HCT116 (cell line): ENCODE measurements around the gene SERINC5. TPM values are rescaled to one million over a fixed set of nuclear protein-coding genes. Genes with fewer than 3 reads are reported as not detected.

Experiments
- ATAC-seq: fragments of 200-7000 bp; cut with Tn5 transposase; 2 replicates; pipeline ENCODE4 v1.9.1; 2020; ENCODE audit warnings: mild to moderate bottlenecking, moderate library complexity
- BruUV-seq: library from RNA; stranded (reverse); fragments of 400-500 nt; replicated peaks from 2 replicates; lab custom pipeline; 2021; lab: Mats Ljungman, UMichigan
- CTCF ChIA-PET: fragments of 300-600 bp; sonication (Branson Sonifier 250); formaldehyde crosslinking; loops from one replicate; lab custom pipeline; 2021; ENCODE audit warnings: antibody characterized with exemption; lab: Charles Lee
- POLR2A ChIA-PET: fragments of 300-600, 350-600 bp; sonication (Branson Sonifier 250); formaldehyde crosslinking; loops from one replicate; lab custom pipeline; 2021; ENCODE audit warnings: antibody characterized with exemption; lab: Charles Lee
- RAD21 ChIA-PET, 2 experiments: fragments of 300-600 bp; sonication (Branson Sonifier 250); formaldehyde crosslinking; loops; one replicate each; lab custom pipeline; 2023; ENCODE audit warnings: low total read pairs in 2 of 2; ENCODE audit not compliant: uncharacterized antibody in 2 of 2, unreplicated experiment in 2 of 2, low non-redundant PET in 1 of 2; lab: Charles Lee
- DNase-seq: peaks from one replicate; pipeline ENCODE4 v3.0.0-alpha.2; 2010; ENCODE audit warnings: low read depth, low spot score
- H2AFZ ChIP-seq: fragments of 200-600 bp; shearing (Covaris generic), sonication (generic); 2 replicates; pipeline ENCODE4 v1.6.1; 2017; ENCODE audit warnings: low read depth, mixed run types, mixed read lengths, antibody characterized with exemption, low read length; ENCODE audit not compliant: poor library complexity, severe bottlenecking
- H3K27ac ChIP-seq: 2 replicates; pipeline ENCODE4 v1.5.1; 2012; ENCODE audit warnings: low read depth, low read length
- H3K27me3 ChIP-seq: fragments of 200-600 bp; sonication (generic); 2 replicates; pipeline ENCODE4 v1.6.1; 2016; ENCODE audit warnings: mixed run types, low read length, mixed read lengths; ENCODE audit not compliant: insufficient read depth
- H3K36me3 ChIP-seq, 2 experiments: fragments of 200-500 bp in 1 of 2; fragments of 200-600 bp in 1 of 2; sonication (Bioruptor generic) in 1 of 2; sonication (generic) in 1 of 2; 2 replicates each; pipeline versions ENCODE4 v1.5.1 to v1.6.1; 2014 to 2016; ENCODE audit warnings: low read length in 2 of 2, inconsistent platforms in 1 of 2, mixed read lengths in 1 of 2, mixed run types in 1 of 2; ENCODE audit not compliant: insufficient read depth in 2 of 2, control insufficient read depth in 1 of 2
- H3K4me1 ChIP-seq, 2 experiments: fragments of 200-600 bp in 1 of 2; sonication (generic) in 1 of 2; 2 replicates each; pipeline versions ENCODE4 v1.5.1 to v1.6.1; 2012 to 2017; ENCODE audit warnings: low read length in 2 of 2, inconsistent platforms in 1 of 2, mild to moderate bottlenecking in 1 of 2, mixed read lengths in 1 of 2, mixed run types in 1 of 2, moderate library complexity in 1 of 2; ENCODE audit not compliant: insufficient read depth in 2 of 2, control insufficient read depth in 1 of 2
- H3K4me2 ChIP-seq: fragments of 200-600 bp; sonication (generic); 2 replicates; pipeline ENCODE4 v1.6.1; 2017; ENCODE audit warnings: mixed run types, low read length, mixed read lengths
- H3K4me3 ChIP-seq, 2 experiments: fragments of 200-600 bp in 1 of 2; sonication (generic) in 1 of 2; replicated peaks in 1 of 2; 2 replicates each; pipeline ENCODE4 v1.5.1; 2011 to 2016; ENCODE audit warnings: low read length in 2 of 2, control low read depth in 1 of 2, low read depth in 1 of 2, mild to moderate bottlenecking in 1 of 2, mixed read lengths in 1 of 2, mixed run types in 1 of 2
- H3K79me2 ChIP-seq: fragments of 200-600 bp; sonication (generic); 2 replicates; pipeline ENCODE4 v1.6.1; 2017; ENCODE audit warnings: mild to moderate bottlenecking, mixed run types, low read length, moderate library complexity, mixed read lengths; ENCODE audit not compliant: insufficient read depth
- H3K9ac ChIP-seq: fragments of 200-600 bp; sonication (generic); 2 replicates; pipeline ENCODE4 v1.6.1; 2016; ENCODE audit warnings: low read length, mixed read lengths
- H3K9me2 ChIP-seq: fragments of 200-600 bp; sonication (generic), shearing (Covaris generic); 2 replicates; pipeline ENCODE4 v1.6.1; 2017; ENCODE audit warnings: mixed run types, mild to moderate bottlenecking, moderate library complexity; ENCODE audit not compliant: insufficient read depth
- H3K9me3 ChIP-seq, 2 experiments: fragments of 200-500 bp in 1 of 2; fragments of 200-600 bp in 1 of 2; sonication (Bioruptor generic) in 1 of 2; sonication (generic) in 1 of 2; 2 replicates each; pipeline ENCODE4 v1.6.1; 2014 to 2017; ENCODE audit warnings: low read length in 2 of 2, mixed read lengths in 2 of 2, inconsistent platforms in 1 of 2, low read depth in 1 of 2, mild to moderate bottlenecking in 1 of 2, mixed run types in 1 of 2, moderate library complexity in 1 of 2; ENCODE audit not compliant: control insufficient read depth in 1 of 2, insufficient read depth in 1 of 2
- H4K20me1 ChIP-seq: fragments of 200-600 bp; sonication (generic), shearing (Covaris generic); 2 replicates; pipeline ENCODE4 v1.6.1; 2017; ENCODE audit warnings: mixed run types, mild to moderate bottlenecking, moderate library complexity; ENCODE audit not compliant: insufficient read depth
- ATF3 ChIP-seq: IDR thresholded peaks from 2 replicates; pipeline ENCODE4 v1.6.1; 2012
- CBX3 ChIP-seq: IDR thresholded peaks from 2 replicates; pipeline ENCODE4 v1.6.1; 2012; ENCODE audit warnings: low read depth
- CEBPB ChIP-seq: IDR thresholded peaks from 2 replicates; pipeline ENCODE4 v1.6.1; 2012; ENCODE audit warnings: low read depth
- EGR1 ChIP-seq: IDR thresholded peaks from 2 replicates; pipeline ENCODE4 v1.6.1; 2012; ENCODE audit warnings: low read depth
- ELF1 ChIP-seq: IDR thresholded peaks from 2 replicates; pipeline ENCODE4 v1.6.1; 2012; ENCODE audit warnings: low read depth, borderline replicate concordance
- EZH2 ChIP-seq: fragments of 200-600 bp; sonication (generic); IDR thresholded peaks from 2 replicates; pipeline ENCODE4 v1.6.1; 2017; ENCODE audit warnings: antibody characterized with exemption, mixed run types
- EZH2phosphoT487 ChIP-seq: fragments of 200-600 bp; IDR thresholded peaks from 2 replicates; pipeline ENCODE4 v1.6.1; 2018; ENCODE audit warnings: antibody characterized with exemption, borderline replicate concordance
- JUND ChIP-seq: IDR thresholded peaks from 2 replicates; pipeline ENCODE4 v1.6.1; 2012
- POLR2A ChIP-seq: IDR thresholded peaks from 2 replicates; pipeline ENCODE4 v1.7.0; 2011; ENCODE audit warnings: borderline replicate concordance; ENCODE audit not compliant: insufficient read depth, insufficient read length; ENCODE audit errors: extremely low read depth
- RAD21 ChIP-seq: IDR thresholded peaks from 2 replicates; pipeline ENCODE4 v1.6.1; 2012; ENCODE audit warnings: low read depth, mild to moderate bottlenecking
- SIN3A ChIP-seq: IDR thresholded peaks from 2 replicates; pipeline ENCODE4 v1.6.1; 2012; ENCODE audit warnings: low read depth
- SP1 ChIP-seq: IDR thresholded peaks from 2 replicates; pipeline ENCODE4 v1.6.1; 2012; ENCODE audit warnings: low read depth
- SRF ChIP-seq: IDR thresholded peaks from 2 replicates; pipeline ENCODE4 v1.6.1; 2012; ENCODE audit warnings: low read depth
- TCF7L2 ChIP-seq: IDR thresholded peaks from 2 replicates; pipeline ENCODE4 v1.7.0; 2011; ENCODE audit warnings: borderline replicate concordance, inconsistent platforms; ENCODE audit not compliant: insufficient read depth, insufficient read length; ENCODE audit errors: extremely low read depth
- YY1 ChIP-seq: IDR thresholded peaks from 2 replicates; pipeline ENCODE4 v1.6.1; 2011; ENCODE audit warnings: low read length, low read depth, moderate library complexity, mild to moderate bottlenecking; ENCODE audit not compliant: insufficient replicate concordance; ENCODE audit errors: extremely low read depth
- ZFX ChIP-seq: fragments of 450-650 bp; IDR thresholded peaks from 2 replicates; pipeline ENCODE4 v1.6.1; 2017
- intact Hi-C: fragments of 100-400 bp; cut with micrococcal nuclease; formaldehyde crosslinking; loops from 2 replicates; pipeline ENCODE4 v1.10.0; 2022
- total RNA-seq: library from RNA; stranded (reverse); gene quantifications from one replicate; pipeline ENCODE4 v1.2.1, GENCODE V29; 2021; ENCODE audit not compliant: unreplicated experiment
- TF ChIP-seq, protein P1 (sequence below): IDR thresholded peaks from 2 replicates; pipeline ENCODE4 v1.6.1; 2011; ENCODE audit warnings: mild to moderate bottlenecking, low read length, moderate library complexity; ENCODE audit not compliant: insufficient replicate concordance; ENCODE audit errors: extremely low read depth
- TF ChIP-seq, protein P2 (sequence below): IDR thresholded peaks from 2 replicates; pipeline ENCODE4 v1.6.1; 2012
- TF ChIP-seq, protein P3 (sequence below): IDR thresholded peaks from 2 replicates; pipeline ENCODE4 v1.6.1; 2012; ENCODE audit warnings: low read depth

Gene SERINC5
- total RNA-seq, 1 experiment from 2014 or later: 39.3 TPM

DNA sequence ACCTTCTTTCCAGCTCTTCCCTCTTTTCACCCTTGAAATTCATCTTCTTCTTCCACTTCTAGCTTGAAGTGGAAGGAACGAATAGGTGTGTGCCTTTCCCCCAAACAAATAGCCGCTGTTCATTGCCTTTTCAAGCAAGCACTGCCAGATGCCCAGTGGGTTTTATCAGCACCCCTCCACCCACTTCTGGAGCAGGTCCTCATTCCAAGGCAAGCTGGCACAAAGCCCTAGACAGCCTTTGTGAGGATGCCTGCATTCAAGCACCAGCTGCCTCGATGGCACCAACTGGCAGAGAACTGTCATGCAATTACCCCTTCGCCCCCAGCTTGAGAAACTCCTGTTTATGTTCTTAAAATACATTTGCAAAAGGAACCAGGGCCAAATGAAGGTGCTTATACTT is 36.5 kb downstream of the SERINC5 start (continued):
- no peak for TF ChIP-seq JUND
- no peak for TF ChIP-seq ELF1
- no peak for TF ChIP-seq SRF
- TF ChIP-seq, protein P1, sequence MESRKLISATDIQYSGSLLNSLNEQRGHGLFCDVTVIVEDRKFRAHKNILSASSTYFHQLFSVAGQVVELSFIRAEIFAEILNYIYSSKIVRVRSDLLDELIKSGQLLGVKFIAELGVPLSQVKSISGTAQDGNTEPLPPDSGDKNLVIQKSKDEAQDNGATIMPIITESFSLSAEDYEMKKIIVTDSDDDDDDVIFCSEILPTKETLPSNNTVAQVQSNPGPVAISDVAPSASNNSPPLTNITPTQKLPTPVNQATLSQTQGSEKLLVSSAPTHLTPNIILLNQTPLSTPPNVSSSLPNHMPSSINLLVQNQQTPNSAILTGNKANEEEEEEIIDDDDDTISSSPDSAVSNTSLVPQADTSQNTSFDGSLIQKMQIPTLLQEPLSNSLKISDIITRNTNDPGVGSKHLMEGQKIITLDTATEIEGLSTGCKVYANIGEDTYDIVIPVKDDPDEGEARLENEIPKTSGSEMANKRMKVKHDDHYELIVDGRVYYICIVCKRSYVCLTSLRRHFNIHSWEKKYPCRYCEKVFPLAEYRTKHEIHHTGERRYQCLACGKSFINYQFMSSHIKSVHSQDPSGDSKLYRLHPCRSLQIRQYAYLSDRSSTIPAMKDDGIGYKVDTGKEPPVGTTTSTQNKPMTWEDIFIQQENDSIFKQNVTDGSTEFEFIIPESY: no peak
- no peak for TF ChIP-seq CBX3
- no peak for TF ChIP-seq ZFX
- TF ChIP-seq EZH2: no peak
- TF ChIP-seq, all 23 proteins: peak for 0

GRCh38 chr5:80217667-80218066 is 38.2 kb downstream of the SERINC5 start:
- Histone ChIP-seq H3K79me2 (peaks cover 8% of the 10 kb centered on the region), H3K4me3 (no peak overlapping the region), H3K27ac (no peak overlapping the region), H3K9ac (no peak overlapping the region), H3K4me2 (no peak overlapping the region), H3K27me3 (no peaks in the 10 kb centered on the region), H3K36me3 (no peaks in the 10 kb centered on the region), H3K9me3 (no peaks in the 10 kb centered on the region), H3K4me1 (peaks cover 13 to 17% of the 10 kb centered on the region in 2 experiments), H3K9me2 (no peaks in the 10 kb centered on the region), H4K20me1 (no peaks in the 10 kb centered on the region), H2AFZ (no peak overlapping the region)
- RAD21 ChIA-PET: interaction anchor here in 1 of 2 experiments (0.6 kb wide), 1 partner anchor 124 kb away, joined by 3 read pairs; no protein-coding TSS in a partner anchor
- ATAC-seq: no peak
- BruUV-seq: no TSS peak
- CTCF ChIA-PET: no interaction called here
- intact Hi-C loops: no loop called here
- no peak for DNase-seq
- POLR2A ChIA-PET: no interaction called here
- TF ChIP-seq CBX3 (no peak), RAD21 (no peak), EGR1 (no peak), SRF (no peak), ELF1 (no peak), EZH2 (no peak), ATF3 (no peak), POLR2A (no peak), CEBPB (no peak), TCF7L2 (no peak), YY1 (no peak), EZH2phosphoT487 (no peak), SIN3A (no peak), SP1 (no peak), JUND (no peak)
- TF ChIP-seq, protein P2, sequence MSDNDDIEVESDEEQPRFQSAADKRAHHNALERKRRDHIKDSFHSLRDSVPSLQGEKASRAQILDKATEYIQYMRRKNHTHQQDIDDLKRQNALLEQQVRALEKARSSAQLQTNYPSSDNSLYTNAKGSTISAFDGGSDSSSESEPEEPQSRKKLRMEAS: no peak
- TF ChIP-seq, protein P3, sequence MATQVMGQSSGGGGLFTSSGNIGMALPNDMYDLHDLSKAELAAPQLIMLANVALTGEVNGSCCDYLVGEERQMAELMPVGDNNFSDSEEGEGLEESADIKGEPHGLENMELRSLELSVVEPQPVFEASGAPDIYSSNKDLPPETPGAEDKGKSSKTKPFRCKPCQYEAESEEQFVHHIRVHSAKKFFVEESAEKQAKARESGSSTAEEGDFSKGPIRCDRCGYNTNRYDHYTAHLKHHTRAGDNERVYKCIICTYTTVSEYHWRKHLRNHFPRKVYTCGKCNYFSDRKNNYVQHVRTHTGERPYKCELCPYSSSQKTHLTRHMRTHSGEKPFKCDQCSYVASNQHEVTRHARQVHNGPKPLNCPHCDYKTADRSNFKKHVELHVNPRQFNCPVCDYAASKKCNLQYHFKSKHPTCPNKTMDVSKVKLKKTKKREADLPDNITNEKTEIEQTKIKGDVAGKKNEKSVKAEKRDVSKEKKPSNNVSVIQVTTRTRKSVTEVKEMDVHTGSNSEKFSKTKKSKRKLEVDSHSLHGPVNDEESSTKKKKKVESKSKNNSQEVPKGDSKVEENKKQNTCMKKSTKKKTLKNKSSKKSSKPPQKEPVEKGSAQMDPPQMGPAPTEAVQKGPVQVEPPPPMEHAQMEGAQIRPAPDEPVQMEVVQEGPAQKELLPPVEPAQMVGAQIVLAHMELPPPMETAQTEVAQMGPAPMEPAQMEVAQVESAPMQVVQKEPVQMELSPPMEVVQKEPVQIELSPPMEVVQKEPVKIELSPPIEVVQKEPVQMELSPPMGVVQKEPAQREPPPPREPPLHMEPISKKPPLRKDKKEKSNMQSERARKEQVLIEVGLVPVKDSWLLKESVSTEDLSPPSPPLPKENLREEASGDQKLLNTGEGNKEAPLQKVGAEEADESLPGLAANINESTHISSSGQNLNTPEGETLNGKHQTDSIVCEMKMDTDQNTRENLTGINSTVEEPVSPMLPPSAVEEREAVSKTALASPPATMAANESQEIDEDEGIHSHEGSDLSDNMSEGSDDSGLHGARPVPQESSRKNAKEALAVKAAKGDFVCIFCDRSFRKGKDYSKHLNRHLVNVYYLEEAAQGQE: no peak
- TF ChIP-seq, protein P1: no peak
